Ovary (tissue), 3 donors: ENCODE measurements around the gene LRRC15.

Source experiments
- CTCF ChIP-seq, 3 donors: fragments of 450-650 bp in 2 of 3; fragments of 200-600 bp in 1 of 3; IDR thresholded peaks; one replicate each; pipeline versions ENCODE4 v1.5.1 to v1.8.0; 2016 to 2022; ENCODE audit warnings: antibody characterized with exemption in 3 of 3, mild to moderate bottlenecking in 1 of 3
- EP300 ChIP-seq: sonication (generic); formaldehyde crosslinking; IDR thresholded peaks from one replicate; pipeline ENCODE4 v1.6.1; 2017; ENCODE audit warnings: antibody characterized with exemption
- POLR2A ChIP-seq: fragments of 450-650 bp; IDR thresholded peaks from one replicate; pipeline ENCODE4 v1.6.1; 2017; ENCODE audit warnings: antibody characterized with exemption, mild to moderate bottlenecking, moderate library complexity
- donor health status: DM: no; HTN: no; CAD: no.

GRCh38 chr3:194323785-194324735 lies 45.5 kb downstream of the LRRC15 start:
- TF ChIP-seq CTCF (IDR thresholded peaks at IDR 0.05) (no peak), POLR2A (no peak), EP300 (no peak)
